Karpas-422 (cell line): ENCODE measurements around the gene ELL. TPM values are rescaled to one million over a fixed set of nuclear protein-coding genes. Genes with fewer than 3 reads are reported as not detected.

Experiments
- DNase-seq: peaks from one replicate; pipeline ENCODE4 v3.0.0-alpha.2; 2015
- H2AFZ ChIP-seq: fragments of 200-600 bp; sonication (generic); 2 replicates; pipeline ENCODE4 v1.6.1; 2014; ENCODE audit warnings: antibody characterized with exemption, low read length, mixed read lengths
- H3K27ac ChIP-seq: fragments of 200-600 bp; sonication (generic); 2 replicates; pipeline ENCODE4 v1.5.1; 2014; ENCODE audit warnings: mild to moderate bottlenecking, low read length, moderate library complexity
- H3K27me3 ChIP-seq: fragments of 200-600 bp; sonication (generic); 2 replicates; pipeline ENCODE4 v1.6.1; 2014; ENCODE audit warnings: low read length, mixed read lengths
- H3K36me3 ChIP-seq: fragments of 200-600 bp; sonication (generic); 2 replicates; pipeline ENCODE4 v1.6.1; 2014; ENCODE audit warnings: low read length, mixed read lengths; ENCODE audit not compliant: insufficient read depth
- H3K4me1 ChIP-seq: fragments of 200-600 bp; sonication (generic); 2 replicates; pipeline ENCODE4 v1.6.1; 2014; ENCODE audit warnings: mild to moderate bottlenecking, low read length, mixed read lengths
- H3K4me2 ChIP-seq: fragments of 200-600 bp; sonication (generic); 2 replicates; pipeline ENCODE4 v1.6.1; 2014; ENCODE audit warnings: low read length, low read depth, mild to moderate bottlenecking; ENCODE audit not compliant: poor library complexity, severe bottlenecking
- H3K4me3 ChIP-seq: fragments of 200-600 bp; sonication (generic); 2 replicates; pipeline ENCODE4 v1.5.1; 2014; ENCODE audit warnings: mild to moderate bottlenecking, antibody characterized with exemption, low read length, mixed read lengths
- H3K79me2 ChIP-seq: fragments of 200-600 bp; sonication (generic); 2 replicates; pipeline ENCODE4 v1.6.1; 2014; ENCODE audit warnings: mild to moderate bottlenecking, low read length, mixed read lengths
- H3K9ac ChIP-seq: fragments of 200-600 bp; sonication (generic); 2 replicates; pipeline ENCODE4 v1.6.0; 2014; ENCODE audit warnings: low read length
- H3K9me2 ChIP-seq: fragments of 200-600 bp; sonication (generic), shearing (Covaris generic); replicated peaks from 2 replicates; pipeline ENCODE4 v1.6.0; 2014; ENCODE audit warnings: mild to moderate bottlenecking, low read length, moderate library complexity; ENCODE audit not compliant: insufficient read depth
- H3K9me3 ChIP-seq: fragments of 300-700, 200-600 bp; sonication (generic); 2 replicates; pipeline ENCODE4 v1.6.1; 2014; ENCODE audit warnings: low read length, mixed read lengths
- H4K20me1 ChIP-seq: fragments of 200-600 bp; sonication (generic); 2 replicates; pipeline ENCODE4 v1.6.1; 2014; ENCODE audit warnings: mild to moderate bottlenecking, antibody characterized with exemption, low read length, low read depth; ENCODE audit not compliant: insufficient read depth
- total RNA-seq: library from RNA; depleted of rRNA; stranded (reverse); fragments of >200 nt; shearing (Covaris generic); gene quantifications from 2 replicates; pipeline ENCODE4 v1.2.3, GENCODE V29; 2014; ENCODE audit warnings: low replicate concordance

Gene ELL
- total RNA-seq, 1 experiment from 2014 or later, result 10.9 TPM

DNA sequence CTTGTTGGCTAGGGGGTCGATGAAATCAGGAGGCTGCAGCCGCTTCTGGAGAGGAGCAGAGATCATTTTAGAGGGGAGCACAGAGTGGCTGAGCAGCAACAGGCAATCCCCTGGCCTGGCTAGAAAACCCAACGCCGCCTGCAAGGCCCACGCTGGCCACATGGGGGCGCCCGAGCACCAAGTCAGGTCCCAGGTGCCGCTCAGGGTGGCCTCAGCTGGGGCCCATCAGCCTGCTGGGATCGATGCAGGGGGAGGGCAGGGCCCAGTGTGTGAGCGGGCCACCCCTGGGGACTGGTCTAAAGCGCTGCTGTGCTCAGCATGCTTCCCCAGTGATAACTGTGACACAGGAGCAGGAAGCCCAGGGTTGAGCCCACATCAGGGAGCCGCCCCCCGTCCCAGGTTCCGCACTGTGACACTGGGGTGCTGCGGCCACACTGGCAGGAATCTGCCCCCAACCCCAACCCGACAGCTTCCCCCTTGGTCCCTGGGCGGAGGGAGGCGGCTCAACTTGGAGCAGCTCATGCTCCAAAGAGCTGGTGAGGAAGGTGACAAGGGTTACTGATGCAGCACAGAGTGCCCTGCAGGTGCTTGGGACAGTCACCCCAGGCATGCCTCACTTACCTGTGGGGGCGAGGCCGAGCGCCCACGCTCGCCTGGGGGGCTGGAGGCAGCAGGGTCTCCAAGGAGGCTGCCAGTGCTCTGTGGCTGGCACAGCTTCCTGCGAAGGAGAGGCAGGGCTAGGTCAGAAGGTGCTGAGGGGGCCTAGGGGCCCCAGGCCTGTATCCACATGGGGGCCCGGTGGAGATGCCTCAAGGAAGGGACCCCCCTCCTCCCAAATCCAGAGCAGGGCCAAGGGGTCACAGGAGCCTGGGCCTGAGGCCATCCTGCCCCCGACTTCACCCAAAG, 70.7 kb downstream of the ELL start:
- Histone ChIP-seq H3K4me1 (peaks cover 17% of the 10 kb centered on the region), H3K9ac (peak overlapping the region; percentile 61)

DNA sequence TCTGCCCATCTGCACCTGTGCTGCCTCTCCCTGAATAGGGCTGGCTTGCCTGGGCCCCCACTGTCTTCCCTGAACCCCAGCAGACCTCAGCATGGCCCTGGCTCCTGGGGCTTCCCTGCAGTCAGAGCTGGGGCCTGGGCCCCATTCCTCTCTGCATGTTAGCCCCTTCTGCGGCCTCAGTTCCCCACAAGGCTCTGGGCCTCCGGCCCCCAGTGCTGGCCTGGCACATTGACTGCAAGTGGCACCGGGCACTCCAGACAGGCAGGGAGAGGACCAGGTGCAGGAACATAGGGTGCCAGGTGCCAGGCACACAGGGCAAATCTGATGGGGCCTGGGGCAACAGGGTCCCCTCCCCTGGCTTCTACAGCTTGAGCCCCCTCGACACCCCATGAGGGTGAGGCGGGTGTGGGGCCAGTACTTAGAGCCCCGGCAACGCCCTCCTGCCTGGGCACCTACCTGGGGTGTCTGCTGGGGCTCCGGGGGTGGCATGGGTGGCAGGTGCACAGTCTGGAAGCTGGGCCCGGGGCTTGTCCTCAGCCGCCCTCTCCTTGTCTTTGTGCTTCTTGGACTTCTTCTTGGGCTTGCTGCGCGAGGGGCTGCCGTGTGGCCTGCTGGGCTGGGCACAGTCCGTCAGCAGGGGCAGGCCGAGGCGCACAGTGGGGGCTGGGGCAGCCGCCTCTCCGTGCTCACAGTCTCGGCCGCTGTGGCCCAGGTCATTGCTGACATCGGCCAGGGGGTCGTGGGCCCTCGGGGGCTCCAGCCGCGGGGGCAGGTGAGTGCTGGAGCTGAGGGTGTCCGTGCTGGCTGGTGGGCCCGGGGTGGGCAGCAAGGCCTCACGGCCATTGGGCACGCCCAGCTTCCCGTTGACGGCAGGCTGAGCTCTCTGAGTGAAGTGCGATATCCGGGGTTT, 71.6 kb downstream of the ELL start:
- Histone ChIP-seq H3K36me3 (no peaks in the 10 kb centered on the region), H3K27me3 (no peaks in the 10 kb centered on the region)

More for the DNA sequence above, 70.7 kb downstream of the ELL start:
- peak overlapping the region; percentile 71 for H3K4me2 ChIP-seq
- no peaks in the 10 kb centered on the region for H3K79me2 ChIP-seq
- H3K36me3 ChIP-seq, result no peaks in the 10 kb centered on the region
- no peaks in the 10 kb centered on the region for H3K9me3 ChIP-seq
- no peaks in the 10 kb centered on the region for H3K27me3 ChIP-seq
- peak overlapping the region; percentile 56; the same call in 1 of the 2 replicates for H3K4me3 ChIP-seq
- H2AFZ ChIP-seq, result no peak overlapping the region
- peak overlapping the region; percentile 80 for H3K27ac ChIP-seq
- no peaks in the 10 kb centered on the region; the same call in 1 of the 2 replicates for H4K20me1 ChIP-seq
- no peaks in the 10 kb centered on the region for H3K9me2 ChIP-seq
- DNase-seq, result peak; percentile 97

DNA sequence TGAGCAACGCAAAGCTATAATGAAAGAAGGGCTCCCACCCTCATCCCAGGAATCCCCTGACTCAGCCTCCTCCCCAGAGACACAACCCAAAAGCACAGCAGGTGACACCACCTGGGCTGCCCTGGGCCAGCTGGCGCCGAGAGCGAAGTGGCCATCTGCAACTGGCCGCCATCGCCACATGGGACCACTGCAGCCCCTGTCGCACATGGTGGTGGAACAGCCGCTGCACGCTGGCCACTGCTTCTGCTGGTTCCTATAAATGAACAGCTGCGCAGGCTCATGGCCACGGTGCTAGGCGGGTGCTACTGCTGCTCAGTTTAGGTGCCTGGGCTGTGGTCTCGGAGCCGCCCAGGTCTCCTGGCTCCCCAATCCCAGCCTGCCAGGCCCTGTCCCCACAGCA, 72.3 kb downstream of the ELL start:
- Histone ChIP-seq H3K4me3 (no peak overlapping the region), H3K9me3 (no peaks in the 10 kb centered on the region), H3K27ac (no peak overlapping the region), H3K36me3 (no peaks in the 10 kb centered on the region; the same call in 1 of the 2 replicates), H3K4me1 (peaks cover 17% of the 10 kb centered on the region), H3K27me3 (no peaks in the 10 kb centered on the region), H3K9ac (no peak overlapping the region), H3K9me2 (no peaks in the 10 kb centered on the region), H3K79me2 (no peaks in the 10 kb centered on the region), H3K4me2 (no peak overlapping the region), H4K20me1 (no peaks in the 10 kb centered on the region; the same call in 1 of the 2 replicates), H2AFZ (no peak overlapping the region)
- DNase-seq, result no peak

More for the DNA sequence above, 71.6 kb downstream of the ELL start:
- no peak overlapping the region for H3K27ac ChIP-seq
- no peak for DNase-seq
- no peaks in the 10 kb centered on the region for H3K9me3 ChIP-seq
- H3K9ac ChIP-seq, result no peak overlapping the region
- no peak overlapping the region for H2AFZ ChIP-seq
- no peak overlapping the region for H3K4me3 ChIP-seq
- H3K4me1 ChIP-seq, result peaks cover 17% of the 10 kb centered on the region
- H3K79me2 ChIP-seq, result no peaks in the 10 kb centered on the region
- no peaks in the 10 kb centered on the region for H3K9me2 ChIP-seq
- H4K20me1 ChIP-seq, result no peaks in the 10 kb centered on the region; the same call in 1 of the 2 replicates
- no peak overlapping the region for H3K4me2 ChIP-seq

DNA sequence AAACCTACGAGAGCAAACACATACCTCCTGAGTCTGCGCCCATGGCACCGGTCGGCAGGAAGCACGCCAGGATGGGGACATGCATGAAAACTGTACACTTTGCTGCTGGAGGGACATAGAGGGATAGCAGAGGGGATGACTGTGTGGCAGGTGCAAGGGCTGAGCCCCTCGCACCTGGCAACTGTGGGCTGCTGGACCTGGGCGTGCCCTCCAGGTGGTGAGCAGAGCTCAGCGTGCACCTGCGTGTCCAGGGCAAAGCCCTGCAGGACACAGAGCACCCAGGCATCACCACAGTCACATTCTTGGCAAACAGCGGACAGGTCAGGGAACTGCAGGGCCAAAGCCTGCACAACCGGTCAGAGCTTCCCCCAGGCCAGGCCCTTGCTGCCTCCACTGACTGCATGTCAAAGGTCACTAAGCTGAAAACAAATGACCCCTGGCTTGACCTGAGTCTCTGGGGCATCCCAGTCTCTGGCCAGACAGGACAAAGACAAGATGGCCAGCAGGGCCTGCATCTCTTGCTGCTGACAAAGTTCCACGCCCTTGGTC, 75.0 kb downstream of the ELL start:
- H3K79me2 ChIP-seq, result no peaks in the 10 kb centered on the region
- H3K9ac ChIP-seq, result no peak overlapping the region
- no peaks in the 10 kb centered on the region for H3K27me3 ChIP-seq
- H3K36me3 ChIP-seq, result peaks cover 14% of the 10 kb centered on the region
- no peaks in the 10 kb centered on the region for H3K9me3 ChIP-seq
- no peak overlapping the region for H3K4me3 ChIP-seq
- no peaks in the 10 kb centered on the region for H3K9me2 ChIP-seq
- H3K4me2 ChIP-seq, result no peak overlapping the region
- H2AFZ ChIP-seq, result no peak overlapping the region
- no peaks in the 10 kb centered on the region; the same call in 1 of the 2 replicates for H4K20me1 ChIP-seq
- DNase-seq, result no peak
- peaks cover 10% of the 10 kb centered on the region for H3K4me1 ChIP-seq
- no peak overlapping the region for H3K27ac ChIP-seq

DNA sequence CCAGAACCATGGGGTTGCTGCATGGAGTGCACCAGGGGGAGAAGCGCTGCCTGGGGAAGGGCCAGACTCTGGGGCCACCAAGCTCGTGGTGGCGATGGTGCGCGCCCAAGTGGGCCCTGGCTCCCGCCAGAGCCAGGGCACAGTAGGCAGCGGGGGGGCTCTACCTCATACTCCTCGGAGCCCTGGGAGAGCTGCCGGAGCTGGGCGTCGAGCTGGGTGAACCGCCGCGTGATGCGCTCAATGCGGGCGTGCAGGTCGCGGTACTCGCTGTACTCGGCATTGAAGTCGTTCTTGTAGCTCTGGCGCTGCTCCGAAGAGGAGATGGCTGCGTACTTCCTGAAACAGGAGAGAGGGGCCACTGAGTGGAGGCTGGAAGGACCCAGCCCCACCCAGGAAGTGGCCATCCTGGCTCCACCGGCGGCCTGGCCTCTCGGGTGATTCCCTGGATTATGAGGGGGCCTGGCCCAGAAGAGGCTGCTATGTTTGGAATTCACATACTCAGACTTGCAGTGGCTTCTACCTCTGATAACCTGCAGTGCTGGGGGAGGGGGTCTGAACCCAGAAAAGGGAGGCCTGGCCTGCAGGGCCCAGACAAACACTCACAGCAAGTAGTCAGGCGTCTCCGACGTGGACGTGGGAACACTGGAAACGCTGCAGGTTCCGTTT, 75.6 kb downstream of the ELL start:
- H3K9me2 ChIP-seq, result no peaks in the 10 kb centered on the region
- no peak overlapping the region for H3K4me3 ChIP-seq
- H3K4me1 ChIP-seq, result peaks cover 3% of the 10 kb centered on the region
- no peaks in the 10 kb centered on the region for H4K20me1 ChIP-seq
- no peak overlapping the region for H3K4me2 ChIP-seq
- no peak overlapping the region for H3K27ac ChIP-seq
- H3K9me3 ChIP-seq, result no peaks in the 10 kb centered on the region
- peaks cover 14% of the 10 kb centered on the region for H3K36me3 ChIP-seq
- H3K79me2 ChIP-seq, result no peaks in the 10 kb centered on the region
- H3K9ac ChIP-seq, result no peak overlapping the region
- H2AFZ ChIP-seq, result no peak overlapping the region
- no peaks in the 10 kb centered on the region for H3K27me3 ChIP-seq
- no peak for DNase-seq

DNA sequence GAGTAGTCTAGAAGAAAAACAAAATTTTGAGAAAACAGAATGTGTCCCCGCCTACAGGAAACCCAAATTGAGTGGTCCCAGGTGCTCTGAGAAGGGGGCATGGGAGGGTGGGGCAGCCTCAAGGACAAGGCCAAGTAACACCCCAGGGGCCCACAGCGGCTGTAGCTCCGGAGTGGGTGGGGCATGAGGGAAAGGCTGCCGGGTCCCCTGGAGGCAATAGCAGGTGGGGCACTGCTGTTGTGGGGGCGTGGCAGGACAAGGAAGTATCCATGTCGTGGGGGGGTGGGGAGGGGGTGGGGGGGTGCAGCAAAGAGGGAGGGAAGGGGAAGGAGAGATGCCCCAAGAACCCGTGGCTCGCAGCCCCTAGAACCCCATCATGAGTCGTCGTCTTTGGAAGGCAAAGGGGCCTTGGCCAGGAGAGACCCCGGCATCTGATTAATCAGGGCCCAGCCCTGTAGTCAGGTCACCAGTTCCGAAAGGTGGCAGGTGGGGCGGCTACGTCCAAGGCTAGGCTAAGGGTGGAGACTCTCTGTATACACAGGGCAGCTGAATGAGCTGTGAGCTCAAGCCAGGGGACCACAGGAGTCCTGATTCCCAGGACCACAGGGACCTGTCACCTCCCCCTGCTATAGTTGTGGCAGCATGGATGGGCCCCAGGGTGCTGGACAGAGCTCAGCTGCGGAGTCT, 76.5 kb downstream of the ELL start:
- no peak overlapping the region for H3K9ac ChIP-seq
- H3K36me3 ChIP-seq, result peaks cover 14% of the 10 kb centered on the region
- no peaks in the 10 kb centered on the region for H3K4me1 ChIP-seq
- H3K9me3 ChIP-seq, result no peaks in the 10 kb centered on the region
- H3K79me2 ChIP-seq, result no peaks in the 10 kb centered on the region
- no peaks in the 10 kb centered on the region for H3K27me3 ChIP-seq
- H3K4me3 ChIP-seq, result no peak overlapping the region
- no peak overlapping the region for H3K27ac ChIP-seq
- no peak overlapping the region for H3K4me2 ChIP-seq
- no peaks in the 10 kb centered on the region for H3K9me2 ChIP-seq
- H2AFZ ChIP-seq, result no peak overlapping the region
- no peak for DNase-seq
- H4K20me1 ChIP-seq, result no peaks in the 10 kb centered on the region

DNA sequence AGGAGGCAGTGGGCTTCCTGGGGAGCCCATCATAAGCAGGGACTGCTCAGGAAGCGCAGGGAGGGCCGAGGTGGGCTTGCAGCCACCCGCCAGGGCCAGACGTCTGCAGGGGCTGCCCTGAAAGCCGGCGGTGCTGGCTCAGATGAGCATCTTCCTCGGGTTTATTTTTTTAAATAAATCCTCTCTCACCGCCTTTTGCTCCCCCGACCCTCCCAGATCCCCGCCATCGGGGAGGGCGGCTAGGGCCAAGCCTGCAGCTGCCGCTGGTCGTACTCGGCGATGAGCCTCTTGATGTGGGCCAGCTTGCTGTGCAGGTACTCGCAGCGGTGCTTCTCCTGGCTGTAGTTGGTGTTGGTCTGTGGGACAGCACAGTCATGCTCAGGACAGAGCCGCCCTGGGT, 77.4 kb downstream of the ELL start:
- H3K4me1 ChIP-seq, result peaks cover 3% of the 10 kb centered on the region
- H3K4me3 ChIP-seq, result no peak overlapping the region
- no peak overlapping the region for H3K9ac ChIP-seq
- H4K20me1 ChIP-seq, result no peaks in the 10 kb centered on the region
- no peaks in the 10 kb centered on the region for H3K9me3 ChIP-seq
- H3K4me2 ChIP-seq, result no peak overlapping the region
- peaks cover 14% of the 10 kb centered on the region for H3K36me3 ChIP-seq
- H3K79me2 ChIP-seq, result no peaks in the 10 kb centered on the region
- DNase-seq, result no peak
- no peaks in the 10 kb centered on the region for H3K9me2 ChIP-seq
- no peaks in the 10 kb centered on the region for H3K27me3 ChIP-seq
- no peak overlapping the region for H3K27ac ChIP-seq
- no peak overlapping the region for H2AFZ ChIP-seq
